Measurements from ENCODE around the gene MUC15. TPM values are rescaled to one million over a fixed set of nuclear protein-coding genes. Genes with fewer than 3 reads are reported as not detected.

The MUC15 gene
- total RNA-seq, 1 experiment from 2014 or later: 0.70 TPM

DNA sequence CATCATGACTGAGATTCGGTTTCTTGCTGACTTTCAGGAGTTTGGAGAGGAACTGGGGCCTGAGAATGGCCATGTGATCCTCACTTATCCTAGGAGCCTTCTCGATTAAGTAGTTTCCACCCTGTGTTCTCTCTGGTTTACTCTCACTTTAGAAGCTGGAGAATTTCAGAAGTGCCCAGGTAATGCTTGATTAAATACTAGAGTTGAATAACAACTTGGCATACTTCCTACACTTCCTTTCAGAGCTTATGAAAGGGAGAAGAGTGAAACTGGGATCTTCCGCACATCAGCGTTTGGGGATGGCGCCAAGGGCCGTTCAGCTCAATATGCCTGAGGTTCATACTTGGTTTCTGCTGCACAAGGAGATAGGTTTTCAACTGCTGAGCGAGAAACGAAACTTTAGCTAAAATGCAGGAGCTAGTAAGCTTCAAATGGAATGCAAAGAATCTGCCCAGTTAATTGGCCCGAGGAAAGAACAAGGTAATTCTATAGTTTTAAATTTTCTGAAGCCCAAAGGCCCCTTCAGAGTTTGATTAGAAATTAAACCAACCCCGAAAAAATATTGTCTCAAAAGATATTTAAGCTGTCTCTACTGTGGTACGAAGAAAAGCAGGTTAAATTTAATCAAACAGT lies 823 bp upstream of the MUC15 start:
- Histone ChIP-seq H3K4me2 (peak overlapping the region; percentile 45; the same call in 1 of the 2 replicates), H3F3A (ENCODE audit: insufficient read depth, low read depth) (no peaks in the 10 kb centered on the region), H3K4me3 (no peak overlapping the region), H3K36me3 (ENCODE audit: low read depth) (no peaks in the 10 kb centered on the region), H3K9me2 (ENCODE audit: insufficient read depth) (no peaks in the 10 kb centered on the region), H4K20me1 (ENCODE audit: insufficient read depth) (no peaks in the 10 kb centered on the region), H3K27me3 (ENCODE audit: insufficient read depth, low read depth) (no peaks in the 10 kb centered on the region), H2AFZ (no peak overlapping the region; the same call in 1 of the 2 replicates), H3K4me1 (replicated peaks; ENCODE audit: insufficient read depth) (peaks cover 14% of the 10 kb centered on the region), H3K9me3 (ENCODE audit: insufficient read depth, low read depth) (no peaks in the 10 kb centered on the region; the same call in 1 of the 2 replicates), H3K79me2 (ENCODE audit: low read depth) (no peaks in the 10 kb centered on the region), H3K27ac (no peak overlapping the region)
- no peak for TF ChIP-seq EZH2 (IDR thresholded peaks at IDR 0.05; ENCODE audit: low read depth)
- ChIA-PET POLR2A (ENCODE audit: unreplicated experiment) (interaction anchor here (0.7 kb wide), 2 partner anchors 12 to 49 kb away, joined by 4 to 5 read pairs; no protein-coding TSS in a partner anchor), CTCF (no interaction called here)
- no TSS peak for BruUV-seq (replicated peaks)
- intact Hi-C loops (cut with micrococcal nuclease; ENCODE audit: unreplicated experiment): loop anchor here (5.0 kb wide), 1 partner anchor 74 kb away; no protein-coding TSS in a partner anchor
- DNase-seq: peak in 1 of 2 experiments; percentile 11

DNA sequence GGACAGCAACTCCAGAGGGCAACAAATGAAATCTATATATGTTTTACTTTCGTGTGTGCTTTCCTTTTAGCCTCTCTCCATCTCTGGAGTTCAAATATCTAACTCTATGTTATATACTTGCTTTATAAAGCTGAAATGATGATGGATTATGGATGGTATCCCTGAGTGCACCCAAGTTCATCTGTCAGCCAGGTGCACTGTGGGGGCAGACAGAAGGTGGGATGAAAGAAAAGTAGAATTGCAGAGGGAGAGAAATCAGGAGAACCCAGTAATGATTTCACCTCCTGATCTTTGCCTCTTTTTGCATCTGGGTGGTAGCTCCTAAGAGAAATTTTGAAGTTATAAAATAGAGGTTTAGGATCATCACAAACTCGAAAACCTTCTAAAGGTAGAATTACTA lies 2.4 kb downstream of the MUC15 start:
- Histone ChIP-seq H3K36me3 (ENCODE audit: low read depth) (no peaks in the 10 kb centered on the region), H3K4me3 (no peak overlapping the region), H3K79me2 (ENCODE audit: low read depth) (no peaks in the 10 kb centered on the region), H3K27ac (no peak overlapping the region), H3K9me2 (ENCODE audit: insufficient read depth) (no peaks in the 10 kb centered on the region), H3F3A (ENCODE audit: insufficient read depth, low read depth) (no peaks in the 10 kb centered on the region), H3K27me3 (ENCODE audit: insufficient read depth, low read depth) (no peaks in the 10 kb centered on the region), H2AFZ (peak overlapping the region; percentile 32; the same call in 1 of the 2 replicates), H3K4me1 (replicated peaks; ENCODE audit: insufficient read depth) (peaks cover 14% of the 10 kb centered on the region), H4K20me1 (ENCODE audit: insufficient read depth) (no peaks in the 10 kb centered on the region), H3K9me3 (ENCODE audit: insufficient read depth, low read depth) (no peaks in the 10 kb centered on the region; the same call in 1 of the 2 replicates), H3K4me2 (no peak overlapping the region)
- TF ChIP-seq, protein P1, sequence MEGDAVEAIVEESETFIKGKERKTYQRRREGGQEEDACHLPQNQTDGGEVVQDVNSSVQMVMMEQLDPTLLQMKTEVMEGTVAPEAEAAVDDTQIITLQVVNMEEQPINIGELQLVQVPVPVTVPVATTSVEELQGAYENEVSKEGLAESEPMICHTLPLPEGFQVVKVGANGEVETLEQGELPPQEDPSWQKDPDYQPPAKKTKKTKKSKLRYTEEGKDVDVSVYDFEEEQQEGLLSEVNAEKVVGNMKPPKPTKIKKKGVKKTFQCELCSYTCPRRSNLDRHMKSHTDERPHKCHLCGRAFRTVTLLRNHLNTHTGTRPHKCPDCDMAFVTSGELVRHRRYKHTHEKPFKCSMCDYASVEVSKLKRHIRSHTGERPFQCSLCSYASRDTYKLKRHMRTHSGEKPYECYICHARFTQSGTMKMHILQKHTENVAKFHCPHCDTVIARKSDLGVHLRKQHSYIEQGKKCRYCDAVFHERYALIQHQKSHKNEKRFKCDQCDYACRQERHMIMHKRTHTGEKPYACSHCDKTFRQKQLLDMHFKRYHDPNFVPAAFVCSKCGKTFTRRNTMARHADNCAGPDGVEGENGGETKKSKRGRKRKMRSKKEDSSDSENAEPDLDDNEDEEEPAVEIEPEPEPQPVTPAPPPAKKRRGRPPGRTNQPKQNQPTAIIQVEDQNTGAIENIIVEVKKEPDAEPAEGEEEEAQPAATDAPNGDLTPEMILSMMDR (conservative IDR thresholded peaks at IDR 0.05): no peak
- no peak for TF ChIP-seq EZH2 (IDR thresholded peaks at IDR 0.05; ENCODE audit: low read depth)
- no peak for DNase-seq
- ChIA-PET POLR2A (ENCODE audit: unreplicated experiment) (no interaction called here), CTCF (no interaction called here)
- intact Hi-C loops (cut with micrococcal nuclease; ENCODE audit: unreplicated experiment): loop anchor here (5.0 kb wide), 1 partner anchor 78 kb away; no protein-coding TSS in a partner anchor
- no TSS peak for BruUV-seq (replicated peaks)

DNA sequence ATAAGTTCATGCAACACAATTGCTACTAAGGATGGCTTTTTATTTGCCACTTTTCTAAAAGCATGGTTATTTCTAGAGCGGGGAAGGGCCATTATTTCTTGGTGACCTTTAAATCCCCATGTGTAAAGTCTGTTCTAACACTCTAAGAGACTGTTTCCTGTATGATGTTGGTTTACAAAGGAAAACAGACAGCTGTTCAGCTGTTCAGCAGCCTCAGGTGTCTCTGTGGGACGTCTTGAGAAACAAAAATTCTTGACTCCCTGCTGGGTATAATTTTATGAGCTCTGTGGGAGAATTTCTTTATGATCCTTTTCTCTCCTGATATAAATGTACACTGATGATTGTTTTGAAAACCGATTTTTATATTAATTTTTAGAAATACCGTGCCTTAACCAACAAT lies 13.9 kb downstream of the MUC15 start:
- H4K20me1 ChIP-seq (ENCODE audit: insufficient read depth): no peaks in the 10 kb centered on the region; the same call in 1 of the 2 replicates
- no peak overlapping the region for H3K4me3 ChIP-seq
- no peaks in the 10 kb centered on the region for H3K79me2 ChIP-seq (ENCODE audit: low read depth)
- intact Hi-C loops (cut with micrococcal nuclease; ENCODE audit: unreplicated experiment): no loop called here
- ChIA-PET CTCF (no interaction called here), POLR2A (ENCODE audit: unreplicated experiment) (no interaction called here)
- no peaks in the 10 kb centered on the region for H3F3A ChIP-seq (ENCODE audit: insufficient read depth, low read depth)
- BruUV-seq (replicated peaks): no TSS peak
- H2AFZ ChIP-seq: no peak overlapping the region
- no peaks in the 10 kb centered on the region for H3K27me3 ChIP-seq (ENCODE audit: insufficient read depth, low read depth)
- no peak overlapping the region for H3K27ac ChIP-seq
- peaks cover 12% of the 10 kb centered on the region for H3K4me1 ChIP-seq (replicated peaks; ENCODE audit: insufficient read depth)
- H3K9me3 ChIP-seq (ENCODE audit: insufficient read depth, low read depth): 0 out of 2 replicates have a peak, but pooled peaks cover 5% of the 10 kb centered on the region
- H3K9me2 ChIP-seq (ENCODE audit: insufficient read depth): no peaks in the 10 kb centered on the region
- H3K4me2 ChIP-seq: no peak overlapping the region
- TF ChIP-seq EZH2 (IDR thresholded peaks at IDR 0.05; ENCODE audit: low read depth): no peak
- TF ChIP-seq, protein P1 (conservative IDR thresholded peaks at IDR 0.05): no peak
- no peak for DNase-seq
- H3K36me3 ChIP-seq (ENCODE audit: low read depth): no peaks in the 10 kb centered on the region

Measured in PC-9 (cell line).